Right renal pelvis (tissue), 4 donors: Measurements from ENCODE around the gene TEX29. TPM values are rescaled to one million over a fixed set of nuclear protein-coding genes. Genes with fewer than 3 reads are reported as not detected.

Experiments
- DNase-seq, 4 donors: peaks; one replicate each; pipeline ENCODE4 v3.0.0-alpha.2; 2013; ENCODE audit warnings: low read depth in 4 of 4, low spot score in 3 of 4, missing footprints in 1 of 4
- polyA plus RNA-seq, 4 donors: library from polyadenylated mRNA; unstranded; fragments of 120-200 nt; gene quantifications; one replicate each; pipeline ENCODE4 v1.2.1, GENCODE V29; 2013; ENCODE audit not compliant: insufficient read length in 4 of 4

The TEX29 gene
- polyA plus RNA-seq, 4 donors: 0.35 to 0.59 (median 0.42) TPM

GRCh38 chr13:111389621-111390521, 69.4 kb downstream of the TEX29 start:
- no peak for DNase-seq

GRCh38 chr13:111390522-111391270, 70.3 kb downstream of the TEX29 start:
- no peak for DNase-seq

- no peak for DNase-seq
Measured at GRCh38 chr13:111392486-111392885, 72.0 kb downstream of the TEX29 start.

- DNase-seq: no peak
Measured at GRCh38 chr13:111393221-111393790, 72.9 kb downstream of the TEX29 start.

Other genes with a start within 250 kb of the TEX29 start
- gene ARHGEF7, start 205.3 kb upstream of the TEX29 start, polyA plus RNA-seq: 10 to 100 TPM; 62.0 to 80.2 (median 68.0) TPM